SK-N-SH treated with all-trans-retinoic acid at 6 μM for 48 hours (cell line): Measurements from ENCODE around the gene ATF5.
"Not testable (repeated sequence)": the region's sequence is repeated elsewhere in the genome, so short reads cannot be mapped to it uniquely, and the experiment has no call there.

ENCODE experiments used
- ARNTL ChIP-seq: fragments of 450-650 bp; formaldehyde crosslinking; IDR thresholded peaks from 2 replicates; pipeline ENCODE4 v1.5.0; 2020; ENCODE audit warnings: low read depth, mild to moderate bottlenecking, moderate library complexity, borderline replicate concordance
- BACH2 ChIP-seq: fragments of 250-450 bp; sonication (Bioruptor Pico); IDR thresholded peaks from 2 replicates; pipeline ENCODE4 v1.9.0; 2021; ENCODE audit warnings: mild to moderate bottlenecking, borderline replicate concordance
- CSDC2 ChIP-seq: fragments of 250-450 bp; sonication (Bioruptor Pico); IDR thresholded peaks from 2 replicates; pipeline ENCODE4 v1.5.0; 2020; ENCODE audit warnings: mild to moderate bottlenecking, moderate library complexity
- GLIS3 ChIP-seq: fragments of 250-450 bp; sonication (Bioruptor Pico); IDR thresholded peaks from 2 replicates; pipeline ENCODE4 v1.5.0; 2020; ENCODE audit warnings: mild to moderate bottlenecking, moderate library complexity
- RARB ChIP-seq: fragments of 250-450 bp; sonication (Bioruptor Pico); IDR thresholded peaks from 2 replicates; pipeline ENCODE4 v1.8.0; 2021; ENCODE audit warnings: mild to moderate bottlenecking, moderate library complexity
- TCF4 ChIP-seq: fragments of 250-450 bp; sonication (Bioruptor Pico); IDR thresholded peaks from 2 replicates; pipeline ENCODE4 v1.8.0; 2021; ENCODE audit warnings: mild to moderate bottlenecking, moderate library complexity, borderline replicate concordance
- TOX ChIP-seq: fragments of 250-450 bp; sonication (Bioruptor Pico); IDR thresholded peaks from 2 replicates; pipeline ENCODE4 v1.8.0; 2021; ENCODE audit warnings: mild to moderate bottlenecking, moderate library complexity, borderline replicate concordance
- ZFP30 ChIP-seq: fragments of 450-650 bp; formaldehyde crosslinking; IDR thresholded peaks from 2 replicates; pipeline ENCODE4 v1.5.0; 2022; ENCODE audit warnings: mild to moderate bottlenecking, moderate library complexity
- TF ChIP-seq, protein P1 (sequence below): fragments of 250-450 bp; sonication (Bioruptor Pico); IDR thresholded peaks from 2 replicates; pipeline ENCODE4 v1.8.0; 2020; ENCODE audit warnings: mild to moderate bottlenecking, moderate library complexity, borderline replicate concordance

DNA sequence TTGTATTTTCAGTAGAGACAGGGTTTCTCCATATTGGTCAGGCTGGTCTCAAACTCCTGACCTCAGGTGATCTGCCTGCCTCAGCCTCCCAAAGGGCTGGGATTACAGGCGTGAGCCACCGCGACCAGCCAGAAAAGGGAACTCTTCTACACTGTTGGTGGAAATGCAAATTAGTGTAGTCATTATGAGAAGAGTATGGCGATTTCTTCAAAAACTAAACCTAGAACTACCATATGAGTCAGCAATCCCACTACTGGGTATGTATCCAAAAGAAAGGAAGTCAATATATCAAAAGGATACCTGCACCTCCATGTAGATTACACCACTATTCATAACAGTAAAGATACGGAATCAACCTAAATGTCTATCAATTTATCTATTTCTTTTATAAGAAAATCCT is 15.6 kb downstream of the ATF5 start:
- not testable (repeated sequence) for TF ChIP-seq BACH2 (CRISPR knock-in tag); RARB (CRISPR knock-in tag); ZFP30; TCF4 (CRISPR knock-in tag); TOX (CRISPR knock-in tag); ARNTL; GLIS3; CSDC2 (CRISPR knock-in tag)
- TF ChIP-seq, protein P1, sequence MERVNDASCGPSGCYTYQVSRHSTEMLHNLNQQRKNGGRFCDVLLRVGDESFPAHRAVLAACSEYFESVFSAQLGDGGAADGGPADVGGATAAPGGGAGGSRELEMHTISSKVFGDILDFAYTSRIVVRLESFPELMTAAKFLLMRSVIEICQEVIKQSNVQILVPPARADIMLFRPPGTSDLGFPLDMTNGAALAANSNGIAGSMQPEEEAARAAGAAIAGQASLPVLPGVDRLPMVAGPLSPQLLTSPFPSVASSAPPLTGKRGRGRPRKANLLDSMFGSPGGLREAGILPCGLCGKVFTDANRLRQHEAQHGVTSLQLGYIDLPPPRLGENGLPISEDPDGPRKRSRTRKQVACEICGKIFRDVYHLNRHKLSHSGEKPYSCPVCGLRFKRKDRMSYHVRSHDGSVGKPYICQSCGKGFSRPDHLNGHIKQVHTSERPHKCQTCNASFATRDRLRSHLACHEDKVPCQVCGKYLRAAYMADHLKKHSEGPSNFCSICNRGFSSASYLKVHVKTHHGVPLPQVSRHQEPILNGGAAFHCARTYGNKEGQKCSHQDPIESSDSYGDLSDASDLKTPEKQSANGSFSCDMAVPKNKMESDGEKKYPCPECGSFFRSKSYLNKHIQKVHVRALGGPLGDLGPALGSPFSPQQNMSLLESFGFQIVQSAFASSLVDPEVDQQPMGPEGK: not testable (repeated sequence)
